Hematopoietic multipotent progenitor cell treated with erythropoietin and hydrocortisone succinate and interleukin-3 and kit ligand, for 6 days (in vitro differentiated cells): ENCODE measurements around the gene PIK3R6.

ENCODE experiments used
- DNase-seq: peaks from one replicate; pipeline ENCODE4 v3.0.0-alpha.2; 2015

PIK3R6 gene

GRCh38 chr17:8791910-8792270 lies 75.6 kb downstream of the PIK3R6 start:
- no peak for DNase-seq

- DNase-seq = no peak
Observed at GRCh38 chr17:8791248-8791909, 76.1 kb downstream of the PIK3R6 start.

- DNase-seq = no peak
Observed at GRCh38 chr17:8789743-8790142, 77.7 kb downstream of the PIK3R6 start.

GRCh38 chr17:8788998-8789397 lies 78.5 kb downstream of the PIK3R6 start:
- DNase-seq = no peak

GRCh38 chr17:8785547-8786413 lies 81.7 kb downstream of the PIK3R6 start:
- DNase-seq = peak; percentile 81

- no peak for DNase-seq
Observed at GRCh38 chr17:8782176-8782575, 85.3 kb downstream of the PIK3R6 start.

- DNase-seq = no peak
Observed at GRCh38 chr17:8781776-8782175, 85.7 kb downstream of the PIK3R6 start.

- no peak for DNase-seq
Observed at GRCh38 chr17:8776881-8777280, 90.6 kb downstream of the PIK3R6 start.

- no peak for DNase-seq
Observed at GRCh38 chr17:8776248-8776647, 91.2 kb downstream of the PIK3R6 start.

- DNase-seq = no peak
Observed at GRCh38 chr17:8766731-8767130, 100.7 kb downstream of the PIK3R6 start.

GRCh38 chr17:8762012-8762411 lies 105.5 kb downstream of the PIK3R6 start:
- DNase-seq = no peak

- no peak for DNase-seq
Observed at GRCh38 chr17:8758137-8758596, 109.3 kb downstream of the PIK3R6 start, which contains the start of gene SPDYE4. Gene SPDYE4, minus strand, starts transcription at chr17:8758546. Its CDS starts 164 bp downstream, at chr17:8758382.

GRCh38 chr17:8757189-8757588 lies 110.3 kb downstream of the PIK3R6 start:
- DNase-seq = no peak

- DNase-seq = no peak
Observed at GRCh38 chr17:8755590-8756255, 111.8 kb downstream of the PIK3R6 start.

GRCh38 chr17:8754890-8755289 lies 112.6 kb downstream of the PIK3R6 start:
- no peak for DNase-seq

- peak; percentile 66 for DNase-seq
Observed at GRCh38 chr17:8753976-8754440, 113.5 kb downstream of the PIK3R6 start.

GRCh38 chr17:8753136-8753975 lies 114.1 kb downstream of the PIK3R6 start:
- DNase-seq = no peak
